HG02870 (cell line): ENCODE measurements around the gene CENPO.

Source experiments
- ATAC-seq: cut with Tn5 transposase; IDR thresholded peaks from one replicate; pipeline ENCODE4 v1.9.1; 2021; ENCODE audit warnings: mild to moderate bottlenecking, moderate library complexity; ENCODE audit not compliant: unreplicated experiment

The CENPO gene, protein sequence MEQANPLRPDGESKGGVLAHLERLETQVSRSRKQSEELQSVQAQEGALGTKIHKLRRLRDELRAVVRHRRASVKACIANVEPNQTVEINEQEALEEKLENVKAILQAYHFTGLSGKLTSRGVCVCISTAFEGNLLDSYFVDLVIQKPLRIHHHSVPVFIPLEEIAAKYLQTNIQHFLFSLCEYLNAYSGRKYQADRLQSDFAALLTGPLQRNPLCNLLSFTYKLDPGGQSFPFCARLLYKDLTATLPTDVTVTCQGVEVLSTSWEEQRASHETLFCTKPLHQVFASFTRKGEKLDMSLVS

DNA sequence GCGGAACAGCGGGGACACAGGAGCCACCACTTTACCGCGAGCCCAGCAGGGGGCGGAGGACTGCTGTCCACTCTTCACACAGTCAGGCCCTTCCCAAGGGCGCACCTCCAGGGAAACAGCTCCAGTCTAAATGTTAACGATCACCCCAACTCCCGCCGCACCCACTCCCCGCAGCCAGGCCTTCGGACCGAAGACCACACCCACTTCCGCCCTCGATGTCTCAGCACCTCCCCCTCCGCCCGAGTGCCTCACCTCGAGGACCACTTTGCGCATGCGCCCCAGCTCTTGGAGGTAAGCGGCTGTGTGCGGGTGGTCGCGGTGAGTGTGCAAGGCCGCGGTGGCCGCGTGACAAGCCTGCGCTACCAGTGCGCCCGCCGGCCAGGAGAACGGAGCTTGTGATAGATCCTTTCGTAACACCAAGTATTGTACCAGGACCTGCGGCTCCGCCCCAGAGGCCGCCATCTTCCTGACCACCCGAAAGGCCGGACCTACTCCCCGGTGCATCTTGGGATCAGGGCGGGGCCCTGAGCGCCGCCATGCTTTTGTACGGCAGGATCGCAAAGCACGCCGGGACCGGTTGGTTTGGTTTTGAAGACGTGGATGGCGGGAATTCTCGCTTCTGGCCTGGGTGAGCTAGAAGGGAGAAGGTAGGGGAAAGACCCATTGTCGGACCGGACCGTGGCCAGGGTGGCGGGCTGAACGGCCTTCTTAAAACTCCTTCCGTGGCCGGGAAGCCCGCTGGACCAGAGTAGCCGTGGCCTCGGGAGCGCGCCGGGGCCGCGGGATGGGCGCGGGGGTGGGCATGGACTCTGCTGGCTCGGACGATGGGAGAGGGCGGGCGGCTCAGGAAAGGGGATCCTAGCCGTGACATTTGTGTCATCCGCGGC lies at the start of gene CENPO, which contains the start of gene PTRHD1:
TSS of gene CENPO (plus strand) at position 552 of the 887 bp plus-strand sequence. CDS start 495 bp downstream, outside the sequence.
TSS of gene PTRHD1 (minus strand) at position 518 of the 887 bp plus-strand sequence. CDS start at position 504, 14 bp downstream.
- ATAC-seq: peak; percentile 91

DNA sequence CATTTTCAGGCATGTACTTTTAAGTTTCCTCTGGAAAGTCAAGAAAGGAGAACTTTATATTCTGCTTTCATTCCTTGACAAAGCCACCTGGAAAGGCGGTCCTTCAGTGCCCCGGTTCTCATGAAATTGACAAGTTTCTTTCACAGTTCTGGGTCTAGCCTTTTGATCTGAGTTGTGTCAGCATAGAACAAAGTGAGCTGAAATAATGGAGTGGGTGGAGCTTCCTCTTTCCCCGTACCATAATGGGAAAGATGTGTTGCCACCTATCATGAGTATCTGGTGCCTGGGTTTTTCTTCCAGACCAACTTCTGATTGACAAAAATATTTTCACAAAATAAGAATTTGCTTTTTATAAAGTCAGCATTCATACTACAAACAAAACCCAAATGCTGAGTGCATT lies 49.3 kb upstream of the CENPO start:
- no peak for ATAC-seq

- no peak for ATAC-seq
Measured at GRCh38 chr2:24744356-24744755, 48.9 kb upstream of the CENPO start.

DNA sequence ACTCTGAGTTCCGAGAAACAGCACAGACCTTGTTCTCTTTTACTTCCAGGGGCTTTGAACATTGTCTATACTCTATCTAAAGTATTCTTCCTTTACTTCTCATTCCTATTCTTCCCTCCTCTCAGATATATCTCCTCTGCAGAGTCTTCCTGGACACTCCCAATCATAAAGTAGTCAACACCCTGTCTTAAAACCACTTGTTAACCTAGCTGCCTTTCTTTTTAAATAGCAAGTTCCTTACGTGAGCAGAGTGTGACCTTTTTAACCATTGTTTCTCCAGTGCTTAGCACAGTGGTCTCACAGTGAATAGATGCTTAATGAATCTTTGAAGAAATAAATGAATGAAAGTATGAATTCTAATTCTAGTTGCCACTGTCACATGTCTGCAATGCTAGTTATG lies 47.4 kb upstream of the CENPO start:
- no peak for ATAC-seq

DNA sequence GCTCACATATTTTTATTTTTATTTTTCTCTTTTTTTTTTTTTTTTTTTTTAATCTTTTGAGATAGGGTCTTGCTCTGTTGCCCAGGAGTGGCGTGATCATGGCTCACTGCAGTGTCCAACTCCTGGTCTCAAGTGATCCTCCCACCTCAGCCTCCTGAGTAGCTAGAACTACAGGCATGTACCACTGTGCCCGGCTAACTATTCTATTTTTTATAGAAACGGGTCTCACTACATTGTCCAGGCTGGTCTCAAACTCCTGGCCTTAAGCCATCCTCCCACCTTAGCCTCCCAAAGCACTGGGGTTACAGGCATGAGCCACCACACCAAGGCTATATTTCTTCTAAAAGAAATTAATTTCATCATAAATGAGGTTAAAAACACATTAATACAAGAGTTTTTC lies 45.9 kb upstream of the CENPO start:
- ATAC-seq: no peak

DNA sequence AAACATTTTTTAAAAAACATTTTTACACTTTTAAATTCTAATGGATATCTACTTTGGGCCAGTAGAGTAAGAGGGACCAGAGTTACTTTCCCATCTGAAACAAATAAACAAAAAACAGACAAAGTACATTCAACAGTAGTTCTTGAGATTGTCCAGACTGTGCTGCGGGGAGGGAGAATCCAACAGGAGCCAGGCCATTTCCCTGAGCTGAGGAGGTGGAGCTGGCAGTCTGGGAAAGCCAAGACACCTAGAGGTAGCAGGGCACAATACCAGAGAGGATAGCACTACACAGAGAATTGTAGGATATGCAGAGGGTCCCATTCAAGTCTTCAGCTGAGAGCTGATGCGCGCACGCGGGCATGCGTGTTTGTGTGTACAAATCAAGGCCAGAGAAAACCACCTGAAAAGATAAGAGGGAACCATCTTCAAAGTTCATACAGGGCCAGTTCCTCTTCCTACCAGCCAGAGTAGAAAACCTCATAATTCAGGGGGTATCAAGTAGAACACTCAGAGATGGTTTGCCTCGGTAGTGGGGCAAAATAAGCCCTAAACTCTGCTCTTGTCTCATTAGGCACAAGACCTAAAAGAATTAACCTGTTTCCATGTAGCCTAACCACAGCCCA lies 44.0 kb upstream of the CENPO start:
- no peak for ATAC-seq

- ATAC-seq: no peak
Measured at GRCh38 chr2:24754985-24755705, 38.1 kb upstream of the CENPO start.

GRCh38 chr2:24756789-24757188 lies 36.4 kb upstream of the CENPO start:
- ATAC-seq: no peak

GRCh38 chr2:24761866-24762265 lies 31.4 kb upstream of the CENPO start:
- ATAC-seq: no peak

DNA sequence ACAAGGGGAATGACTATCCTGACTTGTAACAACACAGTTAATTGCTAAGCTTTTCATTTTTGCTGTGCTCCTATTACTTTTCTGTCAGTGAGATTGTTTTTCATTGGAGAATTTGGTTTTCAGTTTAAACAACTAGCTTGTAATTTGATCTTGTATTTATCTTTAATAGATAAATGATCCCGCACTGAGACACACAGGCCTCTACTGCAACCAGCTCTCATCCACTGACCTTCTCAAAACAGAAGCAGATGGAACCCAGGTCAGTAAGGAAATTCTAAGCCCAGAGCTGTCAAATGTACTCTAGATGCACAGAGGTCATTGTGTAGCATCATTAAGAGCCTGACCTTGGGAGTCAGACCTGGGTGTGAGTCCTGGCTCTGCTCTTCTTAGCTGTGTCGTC lies 30.7 kb upstream of the CENPO start:
- no peak for ATAC-seq

GRCh38 chr2:24763843-24764242 lies 29.4 kb upstream of the CENPO start:
- ATAC-seq: no peak

DNA sequence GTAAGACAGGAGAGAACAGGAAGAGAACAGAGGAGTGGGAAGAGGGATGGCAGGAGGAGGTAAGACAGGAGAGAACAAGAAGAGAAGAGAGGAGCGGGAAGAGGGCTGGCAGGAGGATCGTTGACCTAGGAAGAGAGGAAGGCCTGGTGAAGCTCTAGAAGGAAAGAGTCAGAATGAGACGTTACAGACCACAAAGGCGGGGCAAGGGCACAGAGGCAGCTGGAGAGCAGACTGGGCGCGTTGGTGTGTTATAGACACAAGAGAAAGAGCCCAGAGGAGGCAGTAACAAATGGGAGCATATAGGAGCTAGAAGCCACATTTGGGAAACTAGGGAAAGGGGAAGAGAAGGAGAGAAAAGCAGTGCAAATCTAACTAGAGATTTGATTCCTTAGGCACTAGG lies 26.6 kb upstream of the CENPO start:
- no peak for ATAC-seq

DNA sequence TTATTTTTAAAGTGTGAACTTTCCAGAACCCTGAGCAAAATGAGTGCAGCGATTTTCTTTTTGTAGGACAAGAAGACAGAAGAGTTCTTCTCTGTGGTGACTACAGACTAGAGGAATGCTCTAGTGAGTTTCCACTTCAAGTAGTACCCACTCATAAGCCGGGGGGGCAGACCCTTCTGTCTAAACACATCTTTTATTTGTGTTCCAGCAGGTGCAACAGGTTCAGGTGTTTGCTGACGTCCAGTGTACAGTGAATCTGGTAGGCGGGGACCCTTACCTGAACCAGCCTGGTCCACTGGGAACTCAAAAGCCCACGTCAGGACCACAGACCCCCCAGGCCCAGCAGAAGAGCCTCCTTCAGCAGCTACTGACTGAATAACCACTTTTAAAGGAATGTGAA lies 25.2 kb upstream of the CENPO start:
- no peak for ATAC-seq

GRCh38 chr2:24768601-24769000 lies 24.6 kb upstream of the CENPO start:
- ATAC-seq: no peak

GRCh38 chr2:24771061-24771460 lies 22.2 kb upstream of the CENPO start:
- no peak for ATAC-seq

DNA sequence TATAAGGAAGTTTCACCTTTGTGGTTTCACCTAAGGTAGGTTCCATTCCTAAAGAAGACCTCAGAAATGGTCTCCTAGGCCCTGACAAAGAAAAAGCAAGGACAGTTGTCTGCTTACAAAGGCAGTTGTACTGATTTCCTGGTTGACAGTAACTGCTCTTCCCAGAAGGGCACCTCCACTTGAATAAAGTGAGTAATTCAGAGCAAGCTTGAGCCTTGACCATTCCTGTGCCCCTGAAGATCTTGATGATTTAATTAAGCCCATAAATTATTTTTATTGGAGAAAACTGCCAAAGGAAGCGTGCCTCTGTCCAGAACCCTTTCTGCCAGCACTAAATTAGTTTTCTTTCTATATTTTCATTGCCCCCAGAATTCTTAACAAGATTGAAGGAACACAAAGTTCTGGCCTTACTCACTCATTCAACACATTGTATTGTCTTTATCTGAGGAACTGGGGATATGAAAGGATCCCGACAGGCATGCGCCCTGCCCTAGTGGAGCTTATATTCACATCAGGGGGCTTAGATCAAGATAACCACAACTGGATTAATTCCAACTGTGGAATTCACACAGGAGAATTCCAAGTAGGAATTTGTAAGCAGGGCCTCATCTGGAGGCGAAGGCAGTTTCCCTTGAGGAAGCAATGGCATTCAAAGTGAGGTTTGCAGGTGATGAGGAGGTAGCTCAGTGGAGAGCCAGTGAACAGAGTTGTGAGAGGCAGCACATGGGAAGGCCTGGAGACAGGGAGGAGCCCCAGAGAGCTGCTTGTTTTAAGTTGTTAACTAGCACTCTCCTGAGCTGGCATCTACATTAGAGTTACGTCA lies 21.2 kb upstream of the CENPO start:
- ATAC-seq: no peak

GRCh38 chr2:24774373-24774772 lies 18.9 kb upstream of the CENPO start:
- ATAC-seq: no peak

GRCh38 chr2:24779116-24779515 lies 14.1 kb upstream of the CENPO start:
- no peak for ATAC-seq

GRCh38 chr2:24783641-24784040 lies 9.6 kb upstream of the CENPO start:
- no peak for ATAC-seq

- ATAC-seq: peak; percentile 88
Measured at GRCh38 chr2:24785671-24786321, 7.4 kb upstream of the CENPO start.
